Parathyroid adenoma (tissue), 2 donors: Measurements from ENCODE around the gene PRDM16.

ENCODE experiments used
- H2AFZ ChIP-seq: fragments of 300-600 bp; sonication (generic); one replicate; pipeline ENCODE4 v1.7.0; 2017; ENCODE audit warnings: antibody characterized with exemption, mild to moderate bottlenecking
- H3K27ac ChIP-seq: fragments of 300-600 bp; sonication (generic); one replicate; pipeline ENCODE4 v1.7.0; 2017
- H3K27me3 ChIP-seq: fragments of 300-600 bp; sonication (generic); one replicate; pipeline ENCODE4 v1.7.0; 2017; ENCODE audit warnings: low read length; ENCODE audit not compliant: control insufficient read depth, insufficient read depth
- H3K36me3 ChIP-seq: fragments of 300-600 bp; sonication (generic); one replicate; pipeline ENCODE4 v1.7.0; 2017; ENCODE audit warnings: low read length; ENCODE audit not compliant: control insufficient read depth, insufficient read depth
- H3K4me1 ChIP-seq: fragments of 300-600 bp; sonication (generic); one replicate; pipeline ENCODE4 v1.7.0; 2017; ENCODE audit warnings: control low read depth
- H3K4me2 ChIP-seq: fragments of 300-600 bp; sonication (generic); one replicate; pipeline ENCODE4 v1.7.0; 2017; ENCODE audit warnings: low read length
- H3K4me3 ChIP-seq: fragments of 300-600 bp; sonication (generic); one replicate; pipeline ENCODE4 v1.7.0; 2017; ENCODE audit warnings: low read depth, low read length
- H3K79me2 ChIP-seq: fragments of 300-600 bp; sonication (generic); one replicate; pipeline ENCODE4 v1.7.0; 2017; ENCODE audit warnings: control low read depth
- H3K9ac ChIP-seq: fragments of 300-600 bp; sonication (generic); one replicate; pipeline ENCODE4 v1.7.0; 2017; ENCODE audit warnings: mild to moderate bottlenecking
- H3K9me3 ChIP-seq: fragments of 300-600 bp; sonication (generic); one replicate; pipeline ENCODE4 v1.7.0; 2017; ENCODE audit warnings: low read length; ENCODE audit not compliant: control insufficient read depth
- CTCF ChIP-seq: fragments of 300-600 bp; sonication (generic); IDR thresholded peaks from one replicate; pipeline ENCODE4 v1.7.0; 2017; ENCODE audit warnings: antibody characterized with exemption, mild to moderate bottlenecking
- donor health status: primary hyperparathyroidism.

PRDM16 gene

GRCh38 chr1:3233551-3233950 lies 164.5 kb downstream of the PRDM16 start:
- H3K9ac ChIP-seq, result no peak overlapping the region
- no peak overlapping the region for H2AFZ ChIP-seq
- H3K9me3 ChIP-seq, result no peaks in the 10 kb centered on the region
- H3K27ac ChIP-seq, result no peak overlapping the region
- no peak for TF ChIP-seq CTCF
- H3K4me3 ChIP-seq, result no peak overlapping the region
- H3K79me2 ChIP-seq, result no peaks in the 10 kb centered on the region
- no peaks in the 10 kb centered on the region for H3K4me1 ChIP-seq
- H3K27me3 ChIP-seq, result no peaks in the 10 kb centered on the region
- H3K4me2 ChIP-seq, result no peak overlapping the region
- H3K36me3 ChIP-seq, result no peaks in the 10 kb centered on the region

GRCh38 chr1:3234281-3234680 lies 165.3 kb downstream of the PRDM16 start:
- no peak overlapping the region for H3K9ac ChIP-seq
- no peak overlapping the region for H3K4me2 ChIP-seq
- H3K4me3 ChIP-seq, result no peak overlapping the region
- no peaks in the 10 kb centered on the region for H3K36me3 ChIP-seq
- no peaks in the 10 kb centered on the region for H3K4me1 ChIP-seq
- no peaks in the 10 kb centered on the region for H3K9me3 ChIP-seq
- H3K27ac ChIP-seq, result no peak overlapping the region
- H3K27me3 ChIP-seq, result no peaks in the 10 kb centered on the region
- no peak for TF ChIP-seq CTCF
- no peak overlapping the region for H2AFZ ChIP-seq
- H3K79me2 ChIP-seq, result no peaks in the 10 kb centered on the region

- Histone ChIP-seq H3K4me3 (no peak overlapping the region), H3K4me2 (no peak overlapping the region), H3K4me1 (no peaks in the 10 kb centered on the region), H3K36me3 (no peaks in the 10 kb centered on the region), H2AFZ (no peak overlapping the region), H3K27me3 (no peaks in the 10 kb centered on the region), H3K27ac (no peak overlapping the region), H3K79me2 (no peaks in the 10 kb centered on the region), H3K9ac (no peak overlapping the region), H3K9me3 (no peaks in the 10 kb centered on the region)
- TF ChIP-seq CTCF, result no peak
These were observed 166.0 kb downstream of the PRDM16 start for GRCh38 chr1:3234956-3235355.

- Histone ChIP-seq H3K4me1 (no peaks in the 10 kb centered on the region), H3K9ac (no peak overlapping the region), H3K4me2 (no peak overlapping the region), H3K79me2 (no peaks in the 10 kb centered on the region), H3K27ac (no peak overlapping the region), H3K27me3 (no peaks in the 10 kb centered on the region), H3K4me3 (no peak overlapping the region), H3K9me3 (no peaks in the 10 kb centered on the region), H2AFZ (no peak overlapping the region), H3K36me3 (no peaks in the 10 kb centered on the region)
- TF ChIP-seq CTCF, result no peak
These were observed 166.5 kb downstream of the PRDM16 start for GRCh38 chr1:3235496-3235895.

- H2AFZ ChIP-seq, result no peak overlapping the region
- no peak for TF ChIP-seq CTCF
- H3K27ac ChIP-seq, result no peak overlapping the region
- H3K4me3 ChIP-seq, result no peak overlapping the region
- H3K36me3 ChIP-seq, result no peaks in the 10 kb centered on the region
- H3K4me1 ChIP-seq, result no peaks in the 10 kb centered on the region
- H3K79me2 ChIP-seq, result no peaks in the 10 kb centered on the region
- no peak overlapping the region for H3K4me2 ChIP-seq
- H3K9ac ChIP-seq, result no peak overlapping the region
- H3K27me3 ChIP-seq, result no peaks in the 10 kb centered on the region
- no peaks in the 10 kb centered on the region for H3K9me3 ChIP-seq
These were observed 167.4 kb downstream of the PRDM16 start for GRCh38 chr1:3236361-3236760.
